ENCODE measurements around the gene NSL1.

NSL1 gene

GRCh38 chr1:212700892-212701819, 90.4 kb downstream of the NSL1 start:
- peak; percentile 35 for DNase-seq

DNA sequence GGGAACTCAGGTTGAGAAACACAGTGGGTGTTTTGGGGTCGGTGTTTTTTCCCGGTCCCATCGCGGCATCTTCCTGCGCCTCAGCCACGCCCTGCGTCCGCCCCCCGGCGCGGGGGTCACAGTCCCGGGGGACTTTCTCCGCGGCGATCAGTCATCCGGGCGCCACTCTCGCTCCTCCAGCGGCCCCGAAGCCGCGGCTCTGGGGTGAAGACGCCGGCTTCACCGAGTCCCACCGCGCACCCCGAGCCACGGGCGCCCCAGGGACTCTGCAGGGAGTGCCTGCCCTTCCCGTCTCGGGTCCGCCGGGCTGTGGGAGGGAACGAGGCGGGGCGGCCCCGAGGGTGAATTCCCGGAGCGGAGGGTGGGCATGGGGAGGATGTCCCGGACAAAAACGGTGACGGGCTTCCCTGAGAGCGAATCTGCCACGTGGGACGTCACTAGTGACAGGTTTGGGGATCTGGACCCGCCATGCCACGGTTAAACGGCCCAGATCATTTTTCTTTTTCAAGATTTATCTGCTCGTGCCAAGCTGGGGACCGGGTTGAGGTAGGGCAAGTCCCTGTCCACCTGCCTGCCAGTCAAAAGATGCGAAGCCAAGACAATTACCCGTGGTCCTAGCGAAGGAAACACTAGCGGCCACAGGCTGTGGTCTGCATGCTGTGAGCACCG, 91.2 kb downstream of the NSL1 start:
- DNase-seq = no peak

GRCh38 chr1:212699625-212700222, 91.9 kb downstream of the NSL1 start, which contains the start of gene BATF3:
Gene BATF3 (minus strand): TSS chr1:212699840. CDS start chr1:212699762, 78 bp downstream.
- DNase-seq = no peak

GRCh38 chr1:212699104-212699624, 92.4 kb downstream of the NSL1 start:
- no peak for DNase-seq

DNA sequence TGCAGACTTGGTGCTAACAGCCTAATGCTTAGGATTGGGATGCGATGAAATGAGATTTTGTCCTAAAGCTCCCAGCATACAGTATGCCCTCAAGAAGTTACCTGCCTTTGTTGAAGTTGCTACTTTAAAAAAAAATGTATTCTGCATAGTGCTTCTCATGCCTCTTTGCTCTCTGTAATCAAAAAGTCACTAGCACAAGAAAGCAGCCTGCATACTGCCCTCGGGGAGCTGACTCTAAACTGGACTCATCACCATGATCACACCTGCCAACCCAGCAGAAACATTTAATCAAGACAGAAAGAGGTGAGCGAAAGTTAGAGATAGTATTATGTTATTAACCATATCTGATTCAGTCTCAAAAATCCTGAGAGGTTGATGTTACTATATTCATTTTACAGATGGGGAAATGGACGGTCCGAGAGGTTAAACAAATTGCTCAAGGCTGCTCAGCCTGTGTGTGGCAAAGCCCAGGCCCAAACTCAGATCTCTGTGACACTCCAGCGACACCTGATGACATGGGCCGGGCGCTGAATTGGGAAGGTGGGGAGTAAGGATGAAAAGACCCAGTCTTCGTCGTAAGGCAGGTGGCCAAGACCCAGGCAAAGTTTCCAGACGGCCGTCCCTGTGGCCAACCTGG, 93.0 kb downstream of the NSL1 start:
- DNase-seq = no peak

GRCh38 chr1:212696721-212697331, 94.8 kb downstream of the NSL1 start:
- DNase-seq = no peak

DNA sequence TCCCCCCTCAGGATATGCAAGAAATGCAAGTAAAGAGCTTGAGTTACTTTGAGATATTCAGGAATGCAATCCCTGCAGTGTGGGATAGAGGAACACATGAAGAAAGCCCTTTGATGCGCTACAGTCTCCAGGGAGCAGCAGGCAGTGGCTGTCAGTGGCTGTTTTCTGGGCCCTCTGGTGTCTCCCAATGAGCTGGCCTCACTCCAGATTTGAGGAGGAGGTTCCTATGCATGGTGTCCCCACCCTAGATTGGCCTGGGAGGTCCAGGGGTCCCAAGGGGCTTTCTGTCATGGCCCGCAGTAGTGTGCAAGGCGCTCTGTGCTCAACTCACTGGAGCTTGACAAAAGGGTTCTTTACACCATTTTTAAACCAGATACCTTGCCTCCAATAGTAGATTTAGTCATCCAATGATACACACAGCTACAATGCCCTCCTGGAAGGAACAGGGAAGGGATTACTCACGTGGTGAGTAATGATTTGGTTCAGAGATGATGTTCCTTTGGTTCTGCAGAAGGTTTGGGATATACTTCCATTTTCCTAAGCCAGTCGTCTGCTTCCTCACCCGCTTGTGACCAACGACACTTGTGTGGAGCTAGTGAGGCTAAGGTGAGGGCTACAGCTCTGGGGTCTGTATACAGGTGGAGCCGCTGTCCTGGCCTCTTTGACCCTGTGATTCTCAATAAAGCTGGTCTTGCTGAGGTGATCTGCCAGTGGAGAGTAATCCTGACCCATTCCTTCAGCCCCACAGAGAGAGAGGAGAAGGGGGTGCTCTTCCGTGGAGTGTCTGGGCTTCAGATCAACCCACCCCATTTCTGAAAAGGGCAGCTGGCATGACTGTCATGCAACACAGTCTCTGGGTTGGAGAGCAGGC, 98.6 kb downstream of the NSL1 start:
- no peak for DNase-seq

GRCh38 chr1:212691561-212692071, 100.0 kb downstream of the NSL1 start:
- no peak for DNase-seq

GRCh38 chr1:212690816-212691403, 100.7 kb downstream of the NSL1 start:
- DNase-seq = no peak

GRCh38 chr1:212689758-212690529, 101.6 kb downstream of the NSL1 start:
- DNase-seq = no peak

- DNase-seq = no peak
Observed at GRCh38 chr1:212689196-212689725, 102.3 kb downstream of the NSL1 start.

DNA sequence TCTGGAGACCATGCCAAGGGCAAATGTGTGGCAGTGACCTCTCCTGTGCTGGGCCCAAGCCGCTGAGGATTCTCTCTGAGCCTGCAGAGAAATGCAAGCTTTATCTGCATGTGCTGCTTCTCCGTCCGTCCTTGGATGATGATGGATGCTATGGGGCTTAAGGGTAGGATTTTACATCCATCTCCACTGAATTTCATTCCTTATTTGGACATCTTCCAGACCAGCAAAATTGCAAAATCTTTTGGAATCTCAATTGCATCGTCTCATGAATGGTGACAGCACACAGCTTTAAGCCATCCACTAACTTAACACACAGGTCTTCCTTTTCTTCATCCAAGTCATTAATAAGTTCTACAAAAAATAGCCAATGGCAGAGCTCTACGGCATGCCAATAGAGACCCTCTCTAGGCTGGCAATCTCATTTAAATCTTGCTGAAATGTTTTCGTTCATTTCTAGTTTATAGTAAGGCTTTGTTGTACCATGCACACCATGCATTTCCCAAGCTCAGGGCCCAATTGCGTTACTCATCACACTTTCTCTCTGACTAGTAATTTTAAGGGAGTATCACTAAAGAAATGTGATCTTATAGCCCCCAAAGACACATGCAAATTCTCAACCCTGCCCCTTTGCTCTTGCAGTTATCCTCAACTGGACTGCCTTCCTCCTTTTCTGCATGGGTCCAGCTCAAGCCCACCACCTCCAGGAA, 103.1 kb downstream of the NSL1 start:
- no peak for DNase-seq

DNA sequence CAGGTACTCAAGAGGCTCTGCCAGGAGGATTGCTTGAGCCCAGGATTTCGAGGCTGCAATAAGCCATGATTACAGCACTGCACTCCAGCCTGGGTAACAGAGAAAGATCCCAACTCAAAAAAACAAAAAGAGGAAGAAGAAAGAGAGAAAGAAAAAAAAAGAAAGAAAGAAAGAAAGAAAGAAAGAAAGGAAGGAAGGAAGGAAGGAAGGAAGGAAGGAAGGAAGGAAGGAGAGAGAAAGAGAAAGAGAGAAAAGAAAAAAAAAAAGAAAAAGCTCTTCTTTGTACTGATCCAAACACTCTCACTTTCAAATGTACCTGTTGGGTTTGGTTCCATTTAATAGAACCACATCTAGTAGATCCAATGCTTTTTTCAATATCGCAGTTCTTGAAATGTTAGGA, 103.8 kb downstream of the NSL1 start:
- no peak for DNase-seq

GRCh38 chr1:212686591-212686990, 105.0 kb downstream of the NSL1 start:
- no peak for DNase-seq

DNA sequence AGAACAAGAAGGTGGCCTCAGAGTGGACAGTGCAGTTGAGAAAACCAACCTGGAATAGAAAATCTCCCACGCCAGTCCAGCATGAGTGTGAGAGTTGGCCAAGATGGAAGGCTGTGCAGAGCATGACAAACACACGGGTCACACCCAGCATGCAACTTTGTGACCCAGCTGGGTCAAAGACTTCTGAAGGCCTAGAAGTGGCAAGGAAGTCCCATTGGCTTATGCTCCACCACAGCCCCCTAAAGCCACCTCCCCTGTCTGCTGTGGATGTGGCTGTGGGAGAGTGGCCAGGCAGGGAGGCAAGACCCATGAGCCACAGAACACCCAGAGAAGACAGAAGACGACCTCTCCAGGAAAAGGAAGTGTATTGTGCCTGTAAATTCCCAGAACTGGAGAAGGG, 105.5 kb downstream of the NSL1 start:
- no peak for DNase-seq

DNA sequence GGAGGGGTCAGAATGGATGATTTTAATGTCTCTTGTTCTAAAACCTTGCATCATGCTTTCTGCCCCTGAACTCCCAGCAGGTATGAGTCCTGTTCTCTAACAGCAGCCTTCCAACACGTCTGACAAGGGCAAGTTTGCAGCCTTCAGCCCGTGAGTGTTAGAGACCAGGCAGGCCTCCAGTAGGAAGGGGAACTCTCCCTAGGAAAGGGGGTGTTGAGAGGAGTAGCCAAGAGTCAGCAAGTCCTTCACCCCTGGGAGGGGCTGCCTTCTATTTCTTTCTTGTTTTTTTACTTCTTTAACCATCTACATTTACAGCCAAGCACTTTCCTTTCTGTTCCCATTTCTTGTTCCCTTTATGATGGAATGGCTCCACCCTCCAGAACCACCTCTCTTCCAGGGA, 106.1 kb downstream of the NSL1 start:
- DNase-seq = no peak

DNA sequence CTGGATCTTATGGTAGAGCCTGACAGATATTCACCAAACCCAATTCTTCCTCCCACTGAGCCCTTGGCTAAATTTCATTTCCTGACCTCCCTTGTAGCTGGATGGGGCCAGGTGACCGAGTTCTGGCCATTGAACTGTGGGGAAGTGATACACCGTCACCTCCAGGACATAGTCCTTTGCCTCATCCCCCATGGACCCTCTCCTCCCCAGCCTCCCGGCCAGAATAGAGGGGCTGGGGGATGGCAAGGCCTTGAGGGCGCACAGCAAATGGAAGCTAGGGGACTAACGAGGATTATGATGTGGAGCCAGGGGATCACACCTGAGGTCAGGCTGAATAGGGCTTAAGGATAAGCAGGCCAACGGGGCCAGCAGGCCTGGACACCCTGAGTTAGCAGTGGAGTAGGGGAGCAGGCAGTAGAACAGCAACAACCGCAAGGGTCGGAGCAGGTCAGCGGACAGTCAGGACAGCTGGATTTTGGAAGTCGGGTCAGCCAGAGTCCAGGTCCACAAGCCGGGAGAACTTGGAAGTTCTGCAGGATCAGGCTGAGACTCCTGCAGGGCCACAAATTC, 107.0 kb downstream of the NSL1 start:
- DNase-seq = no peak

GRCh38 chr1:212684076-212684475, 107.5 kb downstream of the NSL1 start:
- no peak for DNase-seq

DNA sequence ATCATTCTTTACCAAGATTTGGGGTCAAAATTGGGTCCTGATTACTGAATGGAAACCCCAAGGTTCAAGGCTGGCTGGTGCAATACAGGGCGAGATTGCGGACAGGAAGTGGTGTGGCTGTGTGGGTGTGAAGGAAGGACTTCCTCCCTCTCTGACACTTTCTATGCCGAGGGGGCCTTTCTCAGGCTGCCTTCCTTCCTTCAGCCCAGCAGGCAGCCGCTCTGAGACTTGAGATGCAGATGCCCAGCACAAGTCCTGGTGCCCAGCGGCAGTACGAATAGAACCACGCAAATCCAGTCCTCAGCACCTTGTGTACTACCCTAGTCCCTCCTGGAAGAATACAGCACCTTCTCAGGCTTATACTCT, 108.2 kb downstream of the NSL1 start:
- peak; percentile 80 for DNase-seq

Data from GF-D8 (cell line).